Lower leg skin (tissue), 4 donors: Measurements from ENCODE around the gene CCDC183. TPM values are rescaled to one million over a fixed set of nuclear protein-coding genes. Genes with fewer than 3 reads are reported as not detected.
"Not testable (repeated sequence)": the region's sequence is repeated elsewhere in the genome, so short reads cannot be mapped to it uniquely, and the experiment has no call there.

Experiments used
- DNase-seq, 2 donors: peaks; one replicate each; pipeline ENCODE4 v3.0.0-alpha.2; 2019; ENCODE audit warnings: low spot score in 2 of 2
- H3K4me3 ChIP-seq: fragments of 200-600 bp; sonication (generic); 2 replicates; pipeline ENCODE4 v1.5.1; 2017; ENCODE audit warnings: mild to moderate bottlenecking, low read depth; ENCODE audit not compliant: poor library complexity, severe bottlenecking
- POLR2A ChIP-seq, 2 donors: fragments of 450-650 bp; IDR thresholded peaks; one replicate each; pipeline ENCODE4 v1.6.1; 2016 to 2017; ENCODE audit warnings: antibody characterized with exemption in 2 of 2, mild to moderate bottlenecking in 1 of 2, moderate library complexity in 1 of 2
- WGBS, 2 donors: methylation state at CpG; one replicate each; pipeline ENCODE4 v1.1.5; 2018; 5-methylcytosine and 5-hydroxymethylcytosine counted together
- intact Hi-C: fragments of 100-400 bp; cut with DNase I; formaldehyde crosslinking; loops from one replicate; pipeline ENCODE4 v1.15.0; 2023; ENCODE audit warnings: low total_unique reads
- total RNA-seq, 4 donors: library from RNA; depleted of rRNA; stranded (reverse); fragments of >200 nt; gene quantifications; one replicate each; pipeline ENCODE4 v1.1.0, GENCODE V29; 2016
- TF ChIP-seq, protein P1 (sequence below), 3 donors: fragments of 450-650 bp; IDR thresholded peaks; one replicate each; pipeline ENCODE4 v1.5.1; 2016; ENCODE audit warnings: antibody characterized with exemption in 3 of 3, mild to moderate bottlenecking in 3 of 3, moderate library complexity in 2 of 3

Gene CCDC183
- total RNA-seq, 4 donors from 2014 or later = 0.37 to 9.1 (median 2.0) TPM

DNA sequence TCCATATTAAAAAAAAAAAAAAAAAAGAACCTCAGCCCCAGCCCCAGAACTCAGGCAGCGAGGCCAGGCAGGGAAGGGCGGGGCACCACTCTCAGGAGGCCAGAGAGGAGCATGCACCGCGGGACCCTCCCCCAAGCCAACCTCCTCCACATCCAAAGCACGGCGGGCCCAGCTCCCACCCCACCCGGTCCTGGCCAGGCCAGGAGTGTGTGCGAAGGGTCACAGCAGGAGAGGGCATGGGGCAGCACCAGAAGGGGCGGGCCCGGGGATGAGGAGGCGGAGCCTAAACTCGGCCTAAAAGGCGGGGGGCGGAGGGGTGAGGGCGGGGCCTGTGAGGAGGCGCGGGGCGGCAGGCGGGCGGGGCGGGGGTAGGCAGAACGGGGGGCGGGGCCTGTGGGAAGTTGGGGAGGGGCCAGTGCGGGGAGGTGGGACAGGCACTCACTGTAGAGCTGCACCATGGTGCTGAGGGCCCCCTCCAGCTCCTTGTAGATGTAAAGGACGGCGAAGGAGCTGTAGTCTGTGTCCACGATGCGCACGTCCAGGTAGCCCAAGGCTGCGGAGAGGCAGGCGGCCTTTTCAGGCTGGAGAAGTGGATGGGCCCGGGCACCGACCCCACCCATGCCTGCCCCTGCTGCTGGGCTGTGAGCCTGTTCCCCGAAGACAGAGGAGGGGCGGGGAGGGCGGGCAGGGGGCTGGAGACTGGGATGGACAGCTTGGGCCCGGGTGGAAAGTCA, 33.1 kb upstream of the CCDC183 start:
- intact Hi-C loops = no loop called here
- no peak overlapping the region for H3K4me3 ChIP-seq
- TF ChIP-seq POLR2A (IDR thresholded peaks at IDR 0.05) = no peak
- TF ChIP-seq, protein P1, sequence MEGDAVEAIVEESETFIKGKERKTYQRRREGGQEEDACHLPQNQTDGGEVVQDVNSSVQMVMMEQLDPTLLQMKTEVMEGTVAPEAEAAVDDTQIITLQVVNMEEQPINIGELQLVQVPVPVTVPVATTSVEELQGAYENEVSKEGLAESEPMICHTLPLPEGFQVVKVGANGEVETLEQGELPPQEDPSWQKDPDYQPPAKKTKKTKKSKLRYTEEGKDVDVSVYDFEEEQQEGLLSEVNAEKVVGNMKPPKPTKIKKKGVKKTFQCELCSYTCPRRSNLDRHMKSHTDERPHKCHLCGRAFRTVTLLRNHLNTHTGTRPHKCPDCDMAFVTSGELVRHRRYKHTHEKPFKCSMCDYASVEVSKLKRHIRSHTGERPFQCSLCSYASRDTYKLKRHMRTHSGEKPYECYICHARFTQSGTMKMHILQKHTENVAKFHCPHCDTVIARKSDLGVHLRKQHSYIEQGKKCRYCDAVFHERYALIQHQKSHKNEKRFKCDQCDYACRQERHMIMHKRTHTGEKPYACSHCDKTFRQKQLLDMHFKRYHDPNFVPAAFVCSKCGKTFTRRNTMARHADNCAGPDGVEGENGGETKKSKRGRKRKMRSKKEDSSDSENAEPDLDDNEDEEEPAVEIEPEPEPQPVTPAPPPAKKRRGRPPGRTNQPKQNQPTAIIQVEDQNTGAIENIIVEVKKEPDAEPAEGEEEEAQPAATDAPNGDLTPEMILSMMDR (IDR thresholded peaks at IDR 0.05) = no peak
- no peak for DNase-seq
- 11 to 15% methylated on average over 20 to 37 of the region's 37 CpGs for WGBS, 2 donors

DNA sequence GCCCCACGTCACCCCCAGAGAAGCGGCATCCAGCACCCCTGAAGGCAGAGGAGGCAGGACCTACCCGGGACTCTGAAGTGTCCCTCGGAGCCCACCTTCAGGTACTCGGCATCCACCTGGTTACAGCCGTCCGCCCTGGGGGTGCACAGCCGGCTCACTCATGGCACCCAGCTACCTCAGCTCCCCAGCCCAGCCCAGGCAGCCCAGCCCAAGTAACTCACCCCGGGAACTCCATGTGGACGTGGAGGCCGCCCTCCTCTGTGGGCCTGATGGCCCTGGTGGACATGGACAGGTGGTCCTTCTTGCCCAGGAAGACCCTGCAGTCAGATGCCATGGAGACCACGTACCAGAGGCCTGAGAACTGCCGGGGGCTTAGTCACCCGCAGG, 32.5 kb upstream of the CCDC183 start:
- intact Hi-C loops = no loop called here
- DNase-seq = no peak

DNA sequence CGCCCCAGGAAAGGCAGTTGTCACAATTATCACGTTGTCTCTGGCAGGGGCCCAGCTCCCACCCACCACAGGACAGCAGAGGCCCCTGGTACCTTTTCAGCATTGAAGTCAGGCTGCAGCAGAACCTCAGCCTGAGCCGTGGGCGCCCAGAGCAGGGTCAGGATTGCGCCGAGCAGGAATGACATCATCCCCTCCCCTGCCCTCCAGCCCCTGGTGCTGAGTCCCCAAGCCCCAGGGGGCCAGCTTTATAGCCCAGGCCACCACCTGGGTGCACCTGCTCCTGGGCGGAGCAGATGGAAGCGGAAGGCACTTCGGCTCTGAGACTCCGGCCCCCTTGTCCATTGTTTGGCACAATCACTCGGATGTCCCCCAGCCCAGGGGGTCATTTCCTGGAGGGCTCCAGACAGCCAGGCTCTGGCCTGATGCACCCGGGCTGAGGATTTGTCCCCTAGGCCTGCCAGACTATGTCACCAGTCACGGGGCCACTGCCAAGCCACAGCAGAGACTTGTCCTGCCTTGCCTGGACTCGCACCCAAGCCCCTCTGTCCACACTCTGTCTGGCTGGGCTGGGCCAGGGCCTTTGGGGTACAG, 31.7 kb upstream of the CCDC183 start, which contains the start of gene LCN15:
Gene LCN15 (minus strand): TSS at position 218 of the 591 bp plus-strand sequence. CDS start 30 bp downstream, at position 188.
- H3K4me3 ChIP-seq = no peak within 1 kb of the TSS
- TF ChIP-seq POLR2A (IDR thresholded peaks at IDR 0.05) = no peak
- TF ChIP-seq, protein P1 (IDR thresholded peaks at IDR 0.05) = no peak
- intact Hi-C loops = no loop called here
- no peak for DNase-seq
- 46 to 60% methylated on average over 5 to 6 of the region's 14 CpGs for WGBS, 2 donors

More for the DNA sequence above, 32.5 kb upstream of the CCDC183 start:
- WGBS, 2 donors = 70 to 78% methylated on average over 10 to 14 of the region's 14 CpGs
- no peak overlapping the region for H3K4me3 ChIP-seq
- TF ChIP-seq, protein P1 (IDR thresholded peaks at IDR 0.05) = no peak
- no peak for TF ChIP-seq POLR2A (IDR thresholded peaks at IDR 0.05)

DNA sequence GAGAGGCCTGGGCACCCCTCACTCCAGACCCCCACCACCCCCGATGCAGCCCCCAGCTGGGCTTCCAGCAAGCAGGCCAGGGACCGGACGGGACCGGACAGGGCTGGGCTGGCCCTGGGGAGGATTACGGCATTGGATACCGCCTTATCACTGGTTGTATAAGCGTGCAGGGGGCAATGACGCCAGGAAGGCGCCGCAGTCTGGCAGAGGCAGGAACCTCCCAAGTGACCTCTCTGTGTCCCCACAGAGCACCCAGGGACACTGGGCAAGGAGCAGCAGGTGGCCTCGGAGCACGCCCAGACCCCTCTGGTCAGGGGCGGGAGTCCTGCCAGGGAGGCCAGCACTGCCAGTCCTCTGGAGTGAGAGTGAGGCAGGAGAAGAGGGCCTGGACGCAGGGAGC, 31.1 kb upstream of the CCDC183 start:
- 87 to 88% methylated on average over 11 to 14 of the region's 14 CpGs for WGBS, 2 donors
- no peak for DNase-seq
- intact Hi-C loops = no loop called here
- no peak overlapping the region for H3K4me3 ChIP-seq
- no peak for TF ChIP-seq POLR2A (IDR thresholded peaks at IDR 0.05)
- TF ChIP-seq, protein P1 (IDR thresholded peaks at IDR 0.05) = no peak

DNA sequence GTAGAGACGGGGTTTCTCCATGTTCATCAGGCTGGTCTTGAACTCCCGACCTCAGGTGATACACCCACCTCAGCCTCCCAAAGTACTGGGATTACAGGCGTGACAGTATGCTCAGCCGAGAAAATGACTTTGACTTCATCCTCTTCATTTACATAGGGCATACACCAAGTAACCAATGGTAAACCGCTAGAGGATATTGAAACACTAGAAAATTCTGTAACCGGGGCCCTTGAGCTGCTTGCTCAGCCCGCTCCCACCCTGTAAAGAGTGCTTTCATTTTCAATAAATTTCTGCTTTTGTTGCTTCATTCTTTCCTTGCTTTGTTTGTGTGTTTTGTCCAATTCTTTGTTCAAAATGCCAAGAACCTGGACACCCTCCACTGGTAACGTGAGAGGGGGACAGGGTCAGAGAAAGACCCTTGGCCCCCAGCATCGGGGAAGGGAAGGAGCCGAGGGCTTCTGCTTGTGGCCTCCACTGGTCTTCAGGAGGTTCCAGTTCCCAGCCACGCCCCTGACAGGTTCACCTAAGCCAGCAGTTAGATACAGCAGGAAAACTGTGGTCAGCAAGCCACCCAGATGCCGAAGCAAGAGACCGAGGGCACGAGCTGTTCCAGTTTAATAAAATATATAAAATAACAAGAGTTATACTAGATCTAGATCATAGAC, 30.3 kb upstream of the CCDC183 start:
- H3K4me3 ChIP-seq, DNase-seq, intact Hi-C loops: not testable (repeated sequence)
- 73 to 76% methylated on average over 14 of the region's 14 CpGs for WGBS, 2 donors

DNA sequence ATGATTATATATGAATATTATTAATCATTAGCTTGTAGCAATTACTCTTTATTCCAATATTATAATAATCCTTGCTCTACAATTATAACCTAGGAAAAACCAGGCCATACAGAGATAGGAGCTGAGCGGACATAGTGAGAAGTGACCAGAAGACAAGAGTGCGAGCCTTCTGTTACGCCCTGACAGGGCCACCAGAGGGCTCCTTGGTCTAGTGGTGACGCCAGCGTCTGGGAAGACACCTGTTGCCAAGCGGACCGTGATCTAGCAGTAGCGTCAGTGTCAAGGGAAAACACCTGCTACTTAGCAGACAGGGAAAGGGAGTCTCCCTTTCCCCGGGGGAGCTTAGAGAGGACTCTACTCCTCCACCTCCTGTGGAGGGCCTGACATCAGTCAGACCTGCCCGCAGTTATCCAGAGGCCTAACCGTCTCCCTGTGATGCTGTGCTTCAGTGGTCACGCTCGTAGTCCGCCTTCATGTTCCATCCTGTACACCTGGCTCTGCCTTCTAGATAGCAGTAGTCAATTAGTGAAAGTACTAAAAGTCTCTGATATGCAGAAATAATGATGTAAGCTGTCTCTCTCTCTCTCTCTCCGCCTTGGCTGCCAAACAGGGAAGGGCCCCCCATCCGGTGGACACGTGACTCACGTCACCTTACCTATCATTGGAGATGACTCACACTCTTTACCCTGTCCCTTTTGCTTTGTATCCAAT, 29.6 kb upstream of the CCDC183 start:
- DNase-seq, intact Hi-C loops, H3K4me3 ChIP-seq: not testable (repeated sequence)
- 33 to 44% methylated on average over 18 of the region's 18 CpGs for WGBS, 2 donors
